ENCODE measurements around the gene CUL7.

DNA sequence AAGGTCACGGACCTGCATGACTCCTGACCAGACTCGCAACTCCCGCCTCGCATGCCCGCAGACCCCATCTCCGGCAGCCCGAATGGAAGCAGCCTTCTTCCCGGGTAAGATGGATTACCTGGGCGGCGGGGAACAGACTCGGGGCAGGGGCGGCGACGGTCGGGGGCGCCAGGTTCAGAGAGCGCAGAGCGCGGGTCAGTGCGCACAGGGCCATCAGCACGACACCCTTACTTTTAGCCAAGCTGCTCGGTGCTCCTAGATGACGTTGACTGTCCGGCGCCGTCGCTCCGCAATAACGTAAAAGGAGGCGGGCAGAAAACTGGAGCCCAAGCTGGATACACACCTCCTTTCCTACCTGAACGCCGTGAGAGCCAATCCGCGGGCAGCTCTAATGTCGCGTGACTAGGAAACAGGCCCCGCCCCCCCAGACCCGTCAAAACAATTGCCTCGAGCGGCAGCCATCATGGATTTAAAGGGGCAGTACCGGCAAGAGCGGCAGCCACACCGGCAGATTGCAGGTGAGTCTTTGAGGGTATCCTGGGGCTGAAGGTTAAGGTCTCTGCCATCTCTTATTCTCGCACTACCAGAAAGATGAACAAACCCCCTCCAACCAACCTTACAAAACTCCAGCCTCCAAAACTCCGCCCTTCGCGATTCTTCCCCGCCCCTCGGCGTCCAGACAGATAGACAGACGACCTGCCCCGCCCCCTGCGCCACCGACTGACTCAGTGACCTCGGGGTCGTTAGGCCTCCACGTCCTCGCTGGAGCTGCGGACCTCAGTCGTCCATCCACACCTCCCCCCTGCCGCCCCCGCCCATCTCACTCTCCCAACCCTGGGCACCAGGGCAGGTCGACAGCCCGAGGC is 5.8 kb upstream of the CUL7 start, which contains the start of the genes KLC4 and MRPL2:
- TF ChIP-seq, protein P1, sequence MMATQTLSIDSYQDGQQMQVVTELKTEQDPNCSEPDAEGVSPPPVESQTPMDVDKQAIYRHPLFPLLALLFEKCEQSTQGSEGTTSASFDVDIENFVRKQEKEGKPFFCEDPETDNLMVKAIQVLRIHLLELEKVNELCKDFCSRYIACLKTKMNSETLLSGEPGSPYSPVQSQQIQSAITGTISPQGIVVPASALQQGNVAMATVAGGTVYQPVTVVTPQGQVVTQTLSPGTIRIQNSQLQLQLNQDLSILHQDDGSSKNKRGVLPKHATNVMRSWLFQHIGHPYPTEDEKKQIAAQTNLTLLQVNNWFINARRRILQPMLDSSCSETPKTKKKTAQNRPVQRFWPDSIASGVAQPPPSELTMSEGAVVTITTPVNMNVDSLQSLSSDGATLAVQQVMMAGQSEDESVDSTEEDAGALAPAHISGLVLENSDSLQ (IDR thresholded peaks at IDR 0.05) = peak; percentile 96
- peak; percentile 47 for TF ChIP-seq FOS (IDR thresholded peaks at IDR 0.05; ENCODE audit: extremely low read depth, insufficient read length)
- peak in 1 of 2 experiments; percentile 67; a peak in 2 of 4 replicates for TF ChIP-seq ZNF639 (CRISPR knock-in tag; conservative IDR thresholded peaks at IDR 0.05 in 1 of 2, IDR thresholded peaks at IDR 0.05 in 1 of 2)
- no peak for TF ChIP-seq RBM22 (IDR thresholded peaks at IDR 0.05; ENCODE audit: low read depth, low read length, poor library complexity, severe bottlenecking)
- TF ChIP-seq POLR2AphosphoS5 (IDR thresholded peaks at IDR 0.05; ENCODE audit: control insufficient read depth, insufficient read depth, low read depth, low read length) = peak; percentile 94
